Measurements from ENCODE around the gene DERA.
A peak's percentile ranks its signal among the peaks of the same experiment; 100 is the strongest.
"Not testable (repeated sequence)": the region's sequence is repeated elsewhere in the genome, so short reads cannot be mapped to it uniquely, and the experiment has no call there.

The DERA gene

DNA sequence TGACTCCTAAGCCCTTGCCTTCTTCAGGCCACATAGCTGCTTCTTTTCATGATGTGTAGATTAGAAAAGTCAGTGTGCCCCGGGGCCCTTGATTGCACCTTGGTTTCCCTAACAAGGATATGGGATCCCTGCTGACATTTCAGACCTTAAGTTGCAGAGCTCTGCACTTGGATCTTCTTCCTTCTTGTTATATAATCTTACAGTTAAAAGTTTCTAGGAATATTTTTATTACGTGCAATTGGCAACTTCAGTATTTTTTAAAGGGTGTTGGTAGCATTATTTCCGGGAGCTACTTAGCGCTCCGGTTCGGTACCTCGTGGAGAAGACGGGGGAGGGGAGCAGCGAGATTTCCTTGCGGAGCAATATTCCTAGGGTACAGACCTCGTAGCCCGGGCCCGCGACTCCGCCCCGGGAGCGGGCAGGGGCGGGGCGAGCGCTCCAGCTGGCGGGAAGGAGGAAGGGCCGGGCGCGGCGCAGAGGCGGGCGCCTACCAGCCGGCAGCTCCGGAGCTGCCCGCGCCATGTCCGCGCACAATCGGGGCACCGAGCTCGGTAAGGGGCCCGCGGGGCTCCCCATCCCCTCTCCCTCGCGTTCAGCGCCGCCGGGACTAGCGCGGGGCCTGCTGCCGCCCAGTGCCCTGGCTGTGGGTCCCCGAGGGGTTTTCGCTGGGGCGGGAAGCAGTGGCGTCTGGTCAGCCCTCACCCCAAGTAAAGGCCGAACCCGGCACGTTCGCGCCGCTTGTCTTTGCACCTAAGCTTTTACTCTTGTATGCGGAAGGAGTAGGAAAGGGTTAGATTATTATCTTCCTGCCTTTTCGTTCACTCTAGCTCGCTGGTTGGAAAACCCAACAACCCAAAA is at the start of gene DERA:
Gene DERA (plus strand): TSS at position 469 of the 858 bp plus-strand sequence. CDS start 52 bp downstream, at position 521.
- DNase-seq, result peak; percentile 20 to 24

DNA sequence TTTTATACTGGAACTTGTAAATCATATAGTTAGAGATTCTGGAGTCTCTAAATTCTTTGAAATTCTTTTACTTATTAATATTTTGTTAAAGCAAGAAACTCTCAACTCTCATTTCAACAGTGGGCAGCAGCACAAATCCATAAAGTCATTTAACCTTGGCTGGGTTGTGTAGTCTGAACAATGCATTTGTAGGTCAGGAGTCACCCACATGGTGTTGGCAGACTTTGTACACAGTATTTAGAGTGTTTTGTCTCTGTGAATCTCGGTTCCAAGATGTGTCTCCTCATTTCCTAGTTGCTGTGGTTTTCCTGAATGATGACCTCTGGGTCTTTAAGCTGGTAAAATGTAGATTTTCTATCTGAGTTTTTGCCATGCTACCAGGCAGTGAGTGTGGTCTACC is 49.7 kb upstream of the DERA start:
- DNase-seq, result no peak

DNA sequence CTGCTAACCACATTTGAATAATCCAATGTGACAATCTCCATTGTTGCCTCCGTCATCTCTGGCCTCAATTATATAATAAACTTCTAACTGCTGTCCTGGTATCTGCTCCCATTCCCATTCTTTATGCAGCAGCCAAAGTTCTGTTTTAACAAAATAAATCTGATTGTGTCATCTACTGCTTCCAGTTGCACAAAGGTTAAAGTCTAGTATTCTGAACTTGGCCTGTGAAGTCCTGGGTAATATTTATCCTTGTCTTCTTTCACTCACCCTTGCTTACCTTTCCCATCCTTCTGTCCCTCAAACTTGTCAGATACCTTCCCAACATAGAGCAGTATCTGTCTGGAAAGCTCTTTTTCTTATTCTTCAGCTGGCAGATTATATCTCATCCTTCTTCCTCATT is 48.3 kb upstream of the DERA start:
- no peak for DNase-seq

DNA sequence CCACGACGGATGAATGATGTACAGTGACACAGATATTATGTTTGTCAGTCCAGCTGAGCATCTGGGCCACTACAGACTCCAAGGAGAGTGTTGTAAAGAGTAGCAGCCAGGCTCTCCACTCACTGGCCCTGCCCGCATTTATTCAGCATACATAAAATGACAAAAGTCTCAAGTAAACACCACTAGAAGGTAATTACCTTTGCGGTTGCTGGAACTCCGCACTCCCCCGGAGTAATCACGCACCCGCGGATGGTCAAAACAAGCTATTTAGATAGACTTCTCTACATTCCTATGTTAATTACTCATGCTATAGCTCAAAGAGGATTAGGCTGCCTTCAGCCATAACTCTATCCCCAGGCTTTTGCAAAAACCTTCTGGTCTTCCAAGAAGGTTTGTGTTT is 47.8 kb upstream of the DERA start:
- DNase-seq, result no peak

DNA sequence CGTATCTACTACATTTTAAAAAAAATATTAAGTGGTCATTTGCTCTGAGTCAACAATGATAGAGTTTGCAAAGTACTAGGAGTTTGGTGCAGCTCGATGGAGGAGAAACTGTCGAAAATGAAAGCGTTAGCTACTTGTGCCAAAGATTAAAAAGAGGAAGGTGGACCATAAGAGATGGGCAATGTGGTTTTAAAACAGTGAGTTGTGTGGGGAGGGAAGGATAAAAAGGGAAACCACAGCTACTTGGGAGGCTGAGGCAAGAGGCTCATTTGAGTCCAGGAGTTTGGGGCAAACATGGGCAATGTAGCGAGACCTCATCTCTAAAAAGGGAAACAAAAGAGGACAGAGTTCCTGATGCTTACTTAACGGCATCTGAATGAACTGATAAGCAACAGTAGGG is 47.1 kb upstream of the DERA start:
- DNase-seq, result no peak

DNA sequence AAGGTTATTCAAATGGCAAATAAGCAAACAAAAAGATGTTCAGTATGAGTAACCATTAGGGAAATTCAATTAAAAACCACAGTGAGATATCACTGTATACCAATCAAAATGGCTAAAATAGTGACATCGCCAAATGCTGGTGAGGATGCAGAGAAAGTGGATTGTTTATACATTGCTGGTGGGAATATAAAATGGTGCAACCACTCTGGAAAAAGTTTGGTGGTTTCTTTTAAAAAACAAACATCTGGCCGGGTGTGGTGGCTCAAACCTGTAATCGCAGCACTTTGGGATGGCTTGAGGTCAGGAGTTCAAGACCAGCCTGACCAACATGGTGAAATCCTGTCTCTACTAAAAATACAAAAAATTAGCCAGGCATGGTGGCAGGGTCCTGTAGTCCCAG is 42.9 kb upstream of the DERA start:
- DNase-seq, result no peak

DNA sequence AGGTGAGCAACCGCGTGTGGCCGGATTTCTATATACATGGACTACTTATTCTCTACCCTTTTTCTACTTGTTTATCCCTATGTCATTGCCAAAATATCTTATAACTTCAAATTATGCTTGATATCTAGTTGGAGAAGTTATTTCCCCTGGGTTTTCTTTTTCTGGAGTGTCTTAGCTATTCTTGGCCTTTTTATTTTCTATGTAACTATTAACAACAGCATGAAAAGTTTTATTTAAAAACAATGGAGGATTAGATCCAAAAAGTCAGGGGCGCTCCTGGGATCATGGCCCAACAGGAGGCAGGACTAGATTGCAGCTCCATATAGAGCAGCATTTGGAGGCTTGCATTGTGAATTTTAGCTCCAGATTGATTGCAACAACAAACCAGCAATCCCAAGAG is 37.6 kb upstream of the DERA start:
- DNase-seq, result no peak

DNA sequence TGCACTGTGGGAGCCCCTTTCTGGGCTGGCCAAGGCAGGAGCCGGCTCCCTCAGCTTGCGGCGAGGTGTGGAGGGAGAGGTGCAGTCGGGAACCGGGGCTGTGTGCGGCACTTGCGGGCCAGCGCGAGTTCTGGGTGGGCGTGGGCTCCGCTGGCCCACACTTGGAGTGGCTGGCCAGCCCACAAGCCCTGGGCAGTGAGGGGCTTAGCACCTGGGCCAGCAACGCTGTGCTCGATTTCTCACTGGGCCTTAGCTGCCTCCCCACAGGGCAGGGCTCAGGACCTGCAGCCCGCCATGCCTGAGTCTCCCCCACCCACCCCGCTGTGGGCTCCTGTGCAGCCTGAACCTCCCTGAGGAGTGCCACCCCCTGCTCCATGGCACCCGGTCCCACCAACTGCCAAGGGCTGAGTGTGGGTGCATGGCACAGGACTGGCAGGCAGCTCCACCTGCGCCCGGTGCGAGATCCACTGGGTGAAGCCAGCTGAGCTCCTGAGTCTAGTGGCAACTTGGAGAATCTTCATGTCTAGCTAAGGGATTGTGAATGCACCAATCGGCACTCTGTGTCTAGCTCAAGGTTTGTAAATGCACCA is 36.5 kb upstream of the DERA start:
- not testable (repeated sequence) for DNase-seq

DNA sequence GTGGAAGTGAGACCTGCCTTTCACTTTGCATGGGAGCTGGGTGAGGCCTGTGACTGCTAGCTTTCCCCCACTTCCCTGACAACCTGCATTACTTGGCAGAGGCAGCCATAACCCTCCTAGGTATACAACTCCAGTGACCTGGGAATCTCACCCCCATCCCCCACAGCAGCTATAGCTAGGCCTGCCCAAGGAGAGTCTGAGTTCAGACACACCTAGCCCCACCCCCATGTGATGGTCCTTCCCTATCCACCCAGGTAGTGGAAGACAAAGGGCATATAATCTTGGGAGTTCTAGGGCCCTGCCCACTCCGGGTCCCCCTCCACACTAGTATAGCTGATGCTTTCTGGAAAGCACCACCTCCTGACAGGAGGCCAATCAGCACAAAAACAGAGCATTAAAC is 35.3 kb upstream of the DERA start:
- no peak for DNase-seq

DNA sequence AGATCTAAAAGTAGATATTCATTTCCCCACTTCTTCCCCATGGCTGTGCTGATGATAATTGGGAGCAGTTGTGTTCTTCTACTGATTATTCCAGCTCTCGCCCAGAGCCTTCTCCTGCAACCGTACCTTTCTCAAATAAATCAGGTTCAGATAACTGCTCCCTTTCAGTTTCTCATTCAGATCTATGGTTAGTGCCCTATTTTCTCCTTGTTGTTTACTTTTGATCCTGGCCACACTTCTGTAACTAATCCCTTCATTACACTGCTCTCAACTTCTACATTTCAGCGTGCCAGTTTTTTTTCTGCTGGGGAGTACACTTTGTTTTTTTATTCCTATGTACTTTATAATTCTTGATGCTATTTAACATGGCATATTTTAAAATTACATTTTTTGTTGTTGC is 31.7 kb upstream of the DERA start:
- no peak for DNase-seq

DNA sequence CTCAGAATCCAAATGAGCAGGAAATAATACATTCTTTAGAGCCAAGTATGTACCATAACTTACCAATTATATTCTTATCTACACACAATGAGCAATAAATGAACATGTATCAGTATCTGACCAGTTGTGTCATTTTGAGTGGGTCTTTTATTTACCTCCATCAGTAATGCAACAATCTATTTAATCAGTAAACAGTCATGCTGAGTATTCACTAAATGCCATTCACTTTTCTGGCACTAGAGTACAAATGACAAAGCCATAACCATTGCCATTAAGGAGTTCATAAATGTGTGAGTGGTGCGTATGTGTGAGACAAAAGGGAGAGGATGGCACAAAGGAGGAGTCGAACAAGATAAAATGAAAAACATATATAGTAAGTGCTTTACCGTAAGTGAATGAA is 30.4 kb upstream of the DERA start:
- DNase-seq, result no peak

DNA sequence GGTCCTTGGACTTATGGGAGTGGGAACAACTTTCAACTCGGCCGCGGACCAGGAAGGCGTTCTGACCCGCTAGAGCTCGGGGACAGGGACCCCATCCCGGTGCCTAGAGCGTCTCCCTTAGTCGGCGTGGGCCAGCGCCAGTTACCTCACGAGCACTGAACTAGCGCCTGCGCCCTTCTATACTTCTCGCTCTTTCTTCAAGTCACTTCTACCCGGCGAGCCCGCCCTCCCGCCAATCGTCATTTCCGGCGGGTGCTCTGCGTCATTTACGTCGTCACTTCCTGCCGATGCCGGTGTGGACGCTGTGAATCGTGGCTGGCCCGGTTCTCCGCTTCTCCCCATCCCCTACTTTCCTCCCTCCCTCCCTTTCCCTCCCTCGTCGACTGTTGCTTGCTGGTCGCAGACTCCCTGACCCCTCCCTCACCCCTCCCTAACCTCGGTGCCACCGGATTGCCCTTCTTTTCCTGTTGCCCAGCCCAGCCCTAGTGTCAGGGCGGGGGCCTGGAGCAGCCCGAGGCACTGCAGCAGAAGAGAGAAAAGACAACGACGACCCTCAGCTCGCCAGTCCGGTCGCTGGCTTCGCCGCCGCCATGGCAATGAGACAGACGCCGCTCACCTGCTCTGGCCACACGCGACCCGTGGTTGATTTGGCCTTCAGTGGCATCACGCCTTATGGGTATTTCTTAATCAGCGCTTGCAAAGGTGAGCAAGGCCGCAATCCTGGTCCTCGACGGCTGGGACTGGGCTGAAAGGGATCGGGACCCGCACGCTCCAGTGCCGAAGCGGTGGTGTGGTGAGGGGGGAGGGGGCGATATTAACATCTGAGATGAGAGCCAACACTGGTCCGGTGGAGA is 28.8 kb upstream of the DERA start, which contains the start of gene STRAP:
Gene STRAP (plus strand): TSS at position 270 of the 854 bp plus-strand sequence. CDS start 321 bp downstream, at position 591.
- peak; percentile 77 to 92 for DNase-seq

DNA sequence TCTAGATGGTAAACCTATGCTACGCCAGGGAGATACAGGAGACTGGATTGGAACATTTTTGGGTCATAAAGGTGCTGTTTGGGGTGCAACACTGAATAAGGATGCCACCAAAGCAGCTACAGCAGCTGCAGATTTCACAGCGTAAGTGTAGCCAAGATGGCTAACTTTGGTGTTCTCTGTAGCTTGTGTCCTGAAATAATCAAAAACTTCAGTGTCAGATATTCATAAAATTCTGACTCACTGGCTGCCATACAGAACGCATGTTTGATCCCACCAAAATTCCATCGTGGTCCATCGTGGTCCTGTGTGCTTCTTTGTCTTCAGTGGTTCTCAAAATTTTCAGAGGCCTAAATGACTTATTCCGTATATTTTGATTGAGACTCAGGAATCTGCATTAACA is 27.6 kb upstream of the DERA start:
- DNase-seq, result no peak

DNA sequence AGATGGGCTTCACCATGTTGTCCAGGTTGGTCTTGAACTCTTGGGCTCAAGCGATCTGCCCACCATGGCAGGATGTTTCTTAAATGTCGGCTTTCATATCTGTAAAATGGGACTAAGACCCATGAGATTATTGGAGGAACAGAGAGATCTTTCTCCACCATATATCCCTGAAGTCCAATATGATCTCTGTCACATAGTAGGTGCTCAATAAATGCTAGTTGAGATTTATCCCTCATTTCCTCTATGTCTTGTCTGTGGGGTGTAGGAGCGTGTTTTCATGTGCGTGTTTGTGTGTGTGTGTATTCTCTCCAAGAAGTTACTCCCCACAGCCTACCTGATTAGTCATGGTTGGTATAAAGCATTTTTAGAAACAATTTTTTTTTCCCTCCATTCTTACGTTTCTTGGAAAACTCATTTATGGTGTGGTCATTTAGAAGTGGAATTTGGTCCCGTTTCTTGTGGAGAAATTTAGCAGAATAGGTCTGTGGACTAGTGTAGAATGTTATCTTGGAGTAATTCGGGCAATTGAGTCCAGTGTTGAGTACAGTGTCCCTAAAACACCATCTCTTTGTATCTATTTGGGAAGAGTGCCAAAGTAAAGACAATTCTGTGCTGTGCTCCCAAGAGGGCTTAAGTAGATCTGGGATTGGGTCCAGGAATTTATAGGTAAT is 24.6 kb upstream of the DERA start:
- DNase-seq, result no peak

DNA sequence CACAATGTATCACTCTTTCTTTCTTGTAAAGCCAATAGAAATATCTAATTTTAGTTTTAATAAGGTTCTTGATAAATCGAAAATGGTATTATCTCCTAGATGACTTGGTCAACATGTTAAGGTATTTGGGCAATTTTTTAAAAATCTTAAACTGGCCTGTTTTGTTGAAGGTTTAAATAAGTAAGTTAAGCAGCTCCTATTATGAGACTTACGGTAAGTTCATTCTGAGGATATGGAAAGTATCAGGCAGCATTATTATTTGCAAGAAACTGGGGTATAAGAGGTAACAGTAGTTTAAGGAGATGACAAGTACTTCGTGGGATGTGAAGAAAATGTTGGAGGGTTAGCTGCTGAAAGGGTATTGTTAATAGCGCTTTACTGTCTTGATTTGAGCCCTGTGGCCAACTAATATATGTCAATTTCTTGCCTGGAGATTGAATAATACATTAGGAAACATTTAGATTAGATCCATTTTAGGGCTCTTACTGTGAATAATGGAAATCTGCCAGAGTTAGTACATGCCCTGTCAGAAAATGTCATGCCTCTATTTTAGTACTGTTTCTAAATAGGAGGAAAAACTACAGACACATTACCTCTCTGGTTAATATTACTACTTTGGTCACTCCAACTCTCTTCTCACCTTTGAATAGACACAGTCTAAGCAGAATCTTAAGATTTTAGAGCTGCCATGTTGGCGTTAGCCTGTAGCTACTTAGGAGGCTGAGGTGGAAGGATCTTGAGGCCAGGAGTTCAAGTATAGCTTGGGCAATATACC is 23.9 kb upstream of the DERA start:
- no peak for DNase-seq

DNA sequence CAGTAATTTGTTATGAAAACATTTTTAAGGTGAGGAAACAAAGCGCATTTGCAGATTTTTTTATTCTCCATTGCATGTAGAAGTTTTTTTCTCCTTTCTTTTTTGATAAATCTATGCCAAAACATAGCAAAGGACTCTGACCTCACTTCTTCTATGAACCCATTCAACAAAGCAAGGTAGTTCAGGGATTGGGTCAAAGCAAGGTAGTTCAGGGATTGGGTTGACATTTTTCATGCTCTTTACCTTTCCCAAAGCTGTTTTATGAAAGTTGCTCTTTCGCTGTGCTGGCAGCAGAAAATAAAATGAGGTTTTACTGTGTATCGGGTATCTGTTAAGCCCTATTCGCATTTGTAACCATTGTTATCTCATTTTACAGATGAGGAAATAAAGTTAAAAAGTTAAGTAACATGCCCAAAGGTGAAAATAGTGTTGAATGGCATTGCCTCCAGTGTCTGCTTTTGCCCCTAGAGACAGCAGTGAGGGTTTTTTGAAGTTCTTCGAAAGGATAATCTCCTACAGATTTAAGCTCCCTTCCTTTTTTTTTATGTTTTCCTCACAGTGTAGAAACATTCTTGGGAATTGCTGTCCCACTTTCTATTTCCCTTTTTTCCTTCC is 18.4 kb upstream of the DERA start:
- DNase-seq, result no peak

DNA sequence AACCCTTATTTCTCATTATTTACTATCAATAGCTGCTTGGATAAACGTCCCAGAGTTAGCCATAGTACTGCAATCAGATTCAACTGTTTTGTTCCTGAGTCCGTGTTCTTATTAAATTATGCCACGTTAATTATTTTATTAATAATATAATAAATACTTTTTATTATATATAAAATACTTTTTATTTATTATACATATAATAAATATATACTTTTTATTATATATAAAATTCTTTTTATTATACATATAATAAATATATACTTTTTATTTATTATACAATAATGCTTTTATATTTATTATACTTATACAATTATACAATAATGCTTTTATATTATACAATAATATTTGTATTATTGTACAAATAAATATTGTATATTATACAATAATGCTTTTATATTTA is 17.9 kb upstream of the DERA start:
- no peak for DNase-seq

DNA sequence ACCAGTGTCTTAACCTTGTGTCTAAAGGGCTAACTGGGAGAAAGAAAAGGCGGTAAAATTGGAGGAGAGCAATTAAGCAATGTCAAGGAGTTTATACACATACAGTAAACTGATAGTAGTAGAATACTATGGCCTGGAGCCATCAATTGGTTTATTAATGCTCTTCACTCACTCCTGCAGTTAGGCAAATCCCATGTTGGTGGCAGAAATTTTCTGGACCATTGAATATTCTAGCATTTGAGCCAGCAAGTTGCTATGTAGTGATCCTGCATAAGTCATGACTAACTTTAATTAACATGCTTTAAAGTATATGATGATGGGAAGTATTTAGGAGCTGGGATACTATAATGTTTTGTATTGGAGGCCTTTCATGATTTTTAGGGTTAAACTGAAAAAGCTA is 14.3 kb upstream of the DERA start:
- DNase-seq, result no peak

DNA sequence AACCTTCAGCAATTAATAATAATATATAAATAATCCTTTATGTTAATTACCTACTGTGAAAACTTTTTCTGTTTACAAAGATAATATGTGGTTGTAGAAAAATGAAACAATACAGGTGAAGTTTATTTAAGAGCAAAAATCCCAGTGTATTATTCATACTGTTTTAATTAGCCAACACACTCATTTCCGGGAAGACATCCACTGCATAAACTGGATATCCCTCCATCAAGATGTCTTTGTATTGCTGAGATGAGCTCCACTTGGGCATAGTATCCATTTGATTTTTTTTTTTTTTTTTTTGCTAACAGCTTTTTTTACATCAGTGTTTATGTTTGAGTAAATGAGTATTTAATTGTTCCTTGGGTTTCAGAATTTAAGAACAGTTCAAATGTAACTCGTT is 13.7 kb upstream of the DERA start:
- no peak for DNase-seq

DNA sequence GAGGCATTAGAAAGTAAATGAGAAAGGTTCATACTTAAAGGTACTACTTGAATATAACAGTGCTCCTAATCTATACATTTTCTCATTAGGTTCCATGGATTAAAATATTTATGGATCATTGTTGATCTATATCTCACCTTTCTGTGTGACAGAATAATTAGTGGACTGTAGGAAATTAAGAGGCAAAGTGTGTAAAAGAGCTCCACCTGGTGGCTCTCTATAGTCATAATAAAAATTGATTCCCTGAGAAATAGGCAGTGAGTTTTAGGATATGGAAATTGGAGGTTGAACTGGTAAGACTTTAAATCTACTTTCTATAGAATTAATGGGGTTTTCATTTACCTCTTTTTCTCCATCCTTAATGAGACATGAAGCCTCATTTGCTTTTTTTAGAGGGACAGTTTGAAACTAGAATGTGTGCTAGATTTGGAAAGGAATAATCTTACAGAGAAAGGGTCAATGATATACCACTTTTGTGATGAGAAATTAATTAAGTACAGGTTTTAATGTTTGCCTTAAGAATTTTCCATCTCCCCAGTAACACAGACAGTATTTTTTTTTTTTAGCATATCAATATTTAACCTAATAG is 11.8 kb upstream of the DERA start:
- DNase-seq, result peak in 1 of 2 experiments; percentile 22

DNA sequence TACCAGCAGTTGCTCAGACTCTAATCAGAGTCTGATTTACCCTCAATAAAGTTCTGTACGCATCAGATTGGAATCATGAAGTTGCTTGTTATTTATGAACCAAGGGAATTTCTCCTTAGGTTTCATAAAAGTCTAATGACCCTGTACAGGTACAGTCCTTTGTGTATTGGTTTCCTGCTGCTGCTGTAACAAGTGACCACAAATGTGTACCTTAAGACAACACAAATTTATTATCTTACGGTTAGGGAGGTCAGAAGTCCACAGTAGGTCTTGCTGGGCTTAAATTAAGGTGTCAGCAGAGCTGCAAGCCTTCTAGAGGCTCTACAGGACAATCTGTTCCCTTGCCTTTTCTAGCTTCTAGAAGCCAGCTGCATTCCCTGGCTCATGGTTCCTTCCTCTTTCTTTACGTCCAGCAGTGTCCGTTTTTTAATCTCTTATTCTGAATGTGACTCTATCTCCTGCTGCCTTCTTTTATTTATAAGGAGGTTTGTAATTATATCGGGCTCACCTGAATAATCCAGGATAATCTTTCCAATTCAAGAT is 6.7 kb upstream of the DERA start:
- no peak for DNase-seq

Data from cerebellar nuclear complex (tissue), 1 donor.